Liver (tissue), 9 donors: ENCODE data around the gene TANC1. TPM values are rescaled to one million over a fixed set of nuclear protein-coding genes. Genes with fewer than 3 reads are reported as not detected.

Source experiments
- DNase-seq: peaks from one replicate; pipeline ENCODE4 v3.0.0-alpha.2; 2017; ENCODE audit warnings: low spot score
- H3K27ac ChIP-seq, 2 donors: one replicate each; pipeline ENCODE4 v1.7.0; 2013; ENCODE audit warnings: inconsistent platforms in 2 of 2, low read length in 2 of 2, control low read depth in 1 of 2, low read depth in 1 of 2, mild to moderate bottlenecking in 1 of 2
- H3K27me3 ChIP-seq, 4 donors: one replicate each; pipeline versions ENCODE4 v1.6.1 to v1.7.0; 2013; ENCODE audit warnings: low read length in 3 of 4, inconsistent platforms in 1 of 4, mild to moderate bottlenecking in 1 of 4, moderate library complexity in 1 of 4; ENCODE audit not compliant: control insufficient read depth in 4 of 4, insufficient read depth in 4 of 4
- H3K36me3 ChIP-seq, 4 donors: one replicate each; pipeline versions ENCODE4 v1.6.1 to v1.7.0; 2013; ENCODE audit warnings: low read length in 3 of 4, mild to moderate bottlenecking in 3 of 4, low read depth in 1 of 4, moderate library complexity in 1 of 4; ENCODE audit not compliant: control insufficient read depth in 4 of 4, insufficient read depth in 3 of 4
- H3K4me1 ChIP-seq, 4 donors: one replicate each; pipeline versions ENCODE4 v1.6.1 to v1.7.0; 2013; ENCODE audit warnings: low read length in 3 of 4, mild to moderate bottlenecking in 3 of 4, moderate library complexity in 1 of 4; ENCODE audit not compliant: control insufficient read depth in 4 of 4, insufficient read depth in 4 of 4
- H3K4me3 ChIP-seq, 3 donors: one replicate each; pipeline versions ENCODE4 v1.6.1 to v1.7.0; 2013; ENCODE audit warnings: low read length in 3 of 3, control low read depth in 1 of 3, low read depth in 1 of 3, mild to moderate bottlenecking in 1 of 3
- H3K9ac ChIP-seq, 2 donors: one replicate each; pipeline ENCODE4 v1.7.0; 2013; ENCODE audit warnings: low read length in 2 of 2, mild to moderate bottlenecking in 2 of 2, moderate library complexity in 2 of 2, control low read depth in 1 of 2, low read depth in 1 of 2
- H3K9me3 ChIP-seq, 4 donors: one replicate each; pipeline versions ENCODE4 v1.6.1 to v1.7.0; 2013; ENCODE audit warnings: low read length in 3 of 4; ENCODE audit not compliant: control insufficient read depth in 4 of 4
- ATF3 ChIP-seq: IDR thresholded peaks from 2 replicates; pipeline ENCODE4 v1.6.1; 2016; ENCODE audit warnings: antibody characterized with exemption
- CTCF ChIP-seq: fragments of 150-350 bp; IDR thresholded peaks from 2 replicates; pipeline ENCODE4 v1.5.1; 2017; ENCODE audit warnings: improper control_type of control experiment, low read depth, low read length; ENCODE audit not compliant: missing input control
- EGR1 ChIP-seq, 2 donors: IDR thresholded peaks; 2 replicates each; pipeline ENCODE4 v1.6.1; 2016 to 2018; ENCODE audit warnings: antibody characterized with exemption in 2 of 2, low read depth in 2 of 2
- FOXA1 ChIP-seq: IDR thresholded peaks from 2 replicates; pipeline ENCODE4 v1.6.1; 2016; ENCODE audit warnings: antibody characterized with exemption
- FOXA2 ChIP-seq: IDR thresholded peaks from 2 replicates; pipeline ENCODE4 v1.6.1; 2016; ENCODE audit warnings: antibody characterized with exemption
- GABPA ChIP-seq, 2 donors: IDR thresholded peaks in 1 of 2; conservative IDR thresholded peaks in 1 of 2; 2 replicates each; pipeline ENCODE4 v1.6.1; 2016; ENCODE audit warnings: antibody characterized with exemption in 2 of 2, mild to moderate bottlenecking in 1 of 2, moderate library complexity in 1 of 2
- HNF4A ChIP-seq, 2 donors: conservative IDR thresholded peaks; 2 replicates each; pipeline ENCODE4 v1.6.1; 2016; ENCODE audit warnings: antibody characterized with exemption in 2 of 2, mild to moderate bottlenecking in 2 of 2
- HNF4G ChIP-seq: IDR thresholded peaks from 2 replicates; pipeline ENCODE4 v1.6.1; 2016; ENCODE audit warnings: antibody characterized with exemption
- JUND ChIP-seq, 2 donors: IDR thresholded peaks; 2 replicates each; pipeline ENCODE4 v1.6.1; 2016; ENCODE audit warnings: antibody characterized with exemption in 2 of 2
- NR2F2 ChIP-seq: IDR thresholded peaks from 2 replicates; pipeline ENCODE4 v1.6.1; 2016; ENCODE audit warnings: antibody characterized with exemption
- RAD21 ChIP-seq, 2 donors: IDR thresholded peaks; 2 replicates each; pipeline ENCODE4 v1.6.1; 2016; ENCODE audit warnings: antibody characterized with exemption in 2 of 2, mild to moderate bottlenecking in 2 of 2
- REST ChIP-seq: IDR thresholded peaks from 2 replicates; pipeline ENCODE4 v1.6.1; 2016; ENCODE audit warnings: antibody characterized with exemption, mild to moderate bottlenecking
- RXRA ChIP-seq, 2 donors: IDR thresholded peaks; 2 replicates each; pipeline ENCODE4 v1.6.1; 2017 to 2018; ENCODE audit warnings: antibody characterized with exemption in 2 of 2, mild to moderate bottlenecking in 1 of 2
- TAF1 ChIP-seq: conservative IDR thresholded peaks from 2 replicates; pipeline ENCODE4 v1.6.1; 2016; ENCODE audit warnings: antibody characterized with exemption, mild to moderate bottlenecking
- ZBTB33 ChIP-seq: IDR thresholded peaks from 2 replicates; pipeline ENCODE4 v1.6.1; 2016; ENCODE audit warnings: antibody characterized with exemption
- WGBS: extraction: QIAGEN DNeasy Blood & Tissue Kit; methylation state at CpG from one replicate; pipeline ENCODE4 v1.1.7; 2013; 5-methylcytosine and 5-hydroxymethylcytosine counted together
- polyA plus RNA-seq, 2 donors: library from polyadenylated mRNA; stranded (reverse) in 1 of 2; unstranded in 1 of 2; fragments of 200-250 nt in 1 of 2; fragments of >200 nt in 1 of 2; fragmentation: Nextera tagmentation in 1 of 2; extraction: Ambion mirVana in 1 of 2; gene quantifications; one replicate each; pipeline versions ENCODE4 v1.2.1 to v1.2.3, GENCODE V29; 2013 to 2015
- total RNA-seq, 2 donors: library from RNA; depleted of rRNA; stranded (reverse); fragments of >200 nt; gene quantifications; one replicate each; pipeline ENCODE4 v1.2.3, GENCODE V29; 2014
- donor health status: healthy.
- donor health status: healthy.
- donor health status: healthy.
- donor health status: healthy.
- donor health status: healthy.

The TANC1 gene
- total and polyA plus RNA-seq, 4 donors = 3.7 to 17.7 (median 5.2) TPM

- TF ChIP-seq ZBTB33 (no peak), TAF1 (no peak), CTCF (no peak), FOXA2 (no peak), JUND (IDR thresholded peaks at IDR 0.05) (no peak), RXRA (IDR thresholded peaks at IDR 0.05) (no peak), EGR1 (IDR thresholded peaks at IDR 0.05; ENCODE audit: low read depth in 2 of 2) (no peak), REST (no peak), HNF4A (conservative IDR thresholded peaks at IDR 0.05) (no peak), GABPA (IDR thresholded peaks at IDR 0.05 in 1 of 2, conservative IDR thresholded peaks at IDR 0.05 in 1 of 2) (no peak), ATF3 (no peak), FOXA1 (no peak), NR2F2 (no peak), RAD21 (IDR thresholded peaks at IDR 0.05) (no peak)
- H3K36me3 ChIP-seq = no peaks in the 10 kb centered on the region
- no peak overlapping the region for H3K9ac ChIP-seq
- H3K9me3 ChIP-seq = no peaks in the 10 kb centered on the region
- H3K4me3 ChIP-seq = no peak overlapping the region
- H3K27me3 ChIP-seq = no peaks in the 10 kb centered on the region
- 86% methylated on average over 5 of the region's 5 CpGs for WGBS
- peaks cover 0 to 4% (median 0%) of the 10 kb centered on the region in 4 donors for H3K4me1 ChIP-seq
- no peak overlapping the region for H3K27ac ChIP-seq
- no peak for DNase-seq
Measured at GRCh38 chr2:159114835-159115234, 146.4 kb downstream of the TANC1 start.

- H3K36me3 ChIP-seq = no peaks in the 10 kb centered on the region
- no peak overlapping the region for H3K27ac ChIP-seq
- no peak overlapping the region for H3K9ac ChIP-seq
- H3K4me1 ChIP-seq = peaks cover 0 to 4% (median 0%) of the 10 kb centered on the region in 4 donors
- H3K4me3 ChIP-seq = no peak overlapping the region
- no peak for DNase-seq
- TF ChIP-seq HNF4G = no peak
- H3K9me3 ChIP-seq = no peaks in the 10 kb centered on the region
- 98% methylated on average over 6 of the region's 6 CpGs for WGBS
- no peaks in the 10 kb centered on the region for H3K27me3 ChIP-seq
Measured at GRCh38 chr2:159116922-159117321, 148.5 kb downstream of the TANC1 start.
